Amniotic epithelial cell (primary cell): ENCODE measurements around the gene TMEM120B.

Experiments
- DNase-seq: peaks from one replicate; pipeline ENCODE4 v3.0.0-alpha.2; 2010; ENCODE audit warnings: low read depth

Gene TMEM120B

GRCh38 chr12:121804417-121805111 lies 92.0 kb downstream of the TMEM120B start:
- DNase-seq = no peak

DNA sequence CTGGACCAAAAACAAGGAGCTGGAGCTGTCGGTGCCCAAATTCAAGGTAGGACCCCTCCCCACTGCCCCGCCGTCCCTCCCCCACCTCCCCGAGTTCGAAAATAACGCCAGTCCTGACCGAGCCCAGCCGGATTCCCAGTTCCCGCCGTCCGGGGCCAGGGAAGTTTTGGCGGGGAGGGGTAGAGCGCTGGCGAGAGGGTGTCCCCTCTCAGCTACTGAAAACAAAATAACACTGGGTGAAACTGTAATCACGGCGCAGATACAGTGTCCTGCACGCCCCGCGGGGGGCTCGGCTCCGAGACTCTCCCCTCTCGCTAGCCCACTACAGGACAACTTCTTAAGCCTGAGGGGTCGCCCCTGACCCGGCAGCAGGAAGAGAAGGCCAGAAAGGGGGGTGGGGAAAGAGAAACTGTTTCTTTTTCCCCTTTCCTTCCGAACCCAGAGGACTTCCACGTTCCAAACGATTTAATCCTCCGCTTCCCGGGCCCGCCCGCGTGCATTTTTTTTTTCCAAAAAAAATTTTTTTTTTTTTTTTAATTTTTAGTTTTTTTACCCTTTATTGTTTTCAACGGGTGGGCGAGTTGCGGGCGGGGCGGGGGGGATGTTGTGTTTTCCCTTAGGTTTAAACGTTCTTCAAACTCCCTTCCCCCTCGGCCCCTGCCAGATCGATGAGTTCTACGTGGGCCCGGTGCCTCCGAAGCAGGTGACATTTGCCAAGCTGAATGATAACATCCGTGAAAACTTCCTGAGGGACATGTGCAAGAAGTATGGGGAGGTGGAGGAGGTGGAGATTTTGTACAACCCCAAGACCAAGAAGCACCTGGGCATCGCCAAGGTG lies 92.8 kb downstream of the TMEM120B start:
- peak; percentile 30 for DNase-seq

GRCh38 chr12:121806009-121806545 lies 93.5 kb downstream of the TMEM120B start:
- no peak for DNase-seq

DNA sequence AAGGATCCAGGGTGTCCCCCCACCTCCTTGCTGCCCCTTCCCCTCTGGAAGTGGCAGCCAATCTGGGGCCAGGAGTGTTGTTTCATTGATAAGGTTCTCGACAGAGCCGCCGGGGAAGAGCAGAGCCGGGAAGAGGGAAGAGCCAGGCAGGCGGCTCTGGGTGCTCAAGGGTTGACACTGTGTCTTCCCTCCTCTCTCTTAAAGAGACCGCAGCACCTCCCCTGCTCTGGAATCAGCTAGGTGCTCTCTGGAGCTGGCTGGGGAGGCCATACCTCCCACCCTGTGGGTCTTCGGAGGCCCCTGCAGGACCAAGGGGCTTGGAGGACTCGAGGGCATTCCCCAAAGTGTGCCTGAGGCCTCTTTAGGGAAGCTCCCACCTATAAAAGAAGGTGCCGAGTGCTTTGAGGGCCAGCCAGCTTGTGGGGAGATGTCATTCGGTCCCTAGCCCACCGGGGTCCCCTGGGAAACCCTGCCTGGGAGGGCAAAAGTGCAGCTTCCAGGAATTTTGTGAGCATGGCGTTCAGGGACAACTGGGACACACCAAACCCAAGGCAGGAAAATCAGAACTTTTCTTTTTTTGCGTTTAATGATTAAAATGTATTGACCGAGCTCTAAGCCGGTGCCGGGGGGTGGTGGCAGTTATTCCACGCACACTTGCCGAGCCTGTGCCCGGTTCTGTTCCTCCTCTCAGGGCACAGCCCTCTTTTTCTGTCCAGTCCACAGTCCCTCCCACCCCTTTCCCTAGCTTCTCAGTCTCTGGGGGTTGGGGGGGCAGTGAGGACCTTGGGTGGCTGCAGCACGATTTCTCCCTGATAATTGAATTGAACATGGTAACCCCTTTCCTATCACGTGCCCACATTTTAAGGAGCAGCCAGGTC lies 94.2 kb downstream of the TMEM120B start:
- DNase-seq = no peak

DNA sequence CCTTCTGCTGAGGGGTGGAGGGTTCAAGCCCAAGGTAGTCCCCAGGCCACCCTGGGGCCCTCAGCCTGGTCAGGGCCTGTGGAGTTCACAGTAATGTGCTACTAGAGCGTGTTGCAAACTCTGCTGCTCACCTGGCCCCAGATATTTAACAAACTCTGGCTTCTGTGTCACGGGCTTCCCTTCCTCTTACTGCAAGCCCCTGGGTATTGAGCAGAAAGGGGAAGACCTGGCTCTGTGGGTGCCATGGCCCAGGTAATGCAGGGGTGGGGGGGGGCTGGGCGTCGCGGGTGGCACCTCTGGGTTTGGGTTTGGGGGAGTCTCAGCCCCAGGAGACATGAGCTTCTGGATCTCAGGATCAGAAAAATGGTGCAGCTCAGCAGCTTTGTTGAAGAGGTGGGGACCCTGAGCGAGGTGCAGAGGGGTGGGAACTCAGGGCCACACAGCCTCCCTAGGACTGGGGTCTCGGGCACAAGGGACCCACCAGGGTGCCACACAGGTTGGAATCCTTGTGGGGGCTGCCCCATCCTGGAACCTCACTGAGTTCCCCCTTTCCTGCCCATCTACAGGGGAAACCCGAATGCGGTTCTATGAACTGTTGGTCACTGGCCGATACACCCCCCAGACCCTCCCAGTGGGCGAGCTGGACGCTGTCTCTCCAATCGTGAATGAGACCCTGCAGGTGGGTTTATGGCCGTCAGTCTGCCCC lies 95.2 kb downstream of the TMEM120B start:
- DNase-seq = no peak

DNA sequence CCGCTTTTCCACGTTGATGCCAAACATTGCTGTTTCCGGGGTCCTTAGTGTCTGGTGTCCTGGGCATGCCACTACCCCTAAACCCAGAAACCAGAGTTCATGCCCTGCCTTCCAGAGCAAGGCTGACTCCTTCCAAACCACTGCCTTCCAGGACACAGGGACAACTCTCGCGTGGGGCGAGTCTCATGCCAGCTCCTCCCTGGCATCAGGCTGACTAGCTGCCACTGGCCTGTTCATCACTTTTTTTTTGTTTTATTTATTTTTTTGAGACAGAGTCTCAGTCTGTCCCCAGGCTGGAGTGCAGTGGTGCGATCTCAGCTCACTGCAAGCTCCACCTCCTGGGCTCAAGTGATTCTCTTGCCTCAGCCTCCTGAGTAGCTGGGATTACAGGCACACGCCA lies 96.1 kb downstream of the TMEM120B start:
- DNase-seq = no peak

DNA sequence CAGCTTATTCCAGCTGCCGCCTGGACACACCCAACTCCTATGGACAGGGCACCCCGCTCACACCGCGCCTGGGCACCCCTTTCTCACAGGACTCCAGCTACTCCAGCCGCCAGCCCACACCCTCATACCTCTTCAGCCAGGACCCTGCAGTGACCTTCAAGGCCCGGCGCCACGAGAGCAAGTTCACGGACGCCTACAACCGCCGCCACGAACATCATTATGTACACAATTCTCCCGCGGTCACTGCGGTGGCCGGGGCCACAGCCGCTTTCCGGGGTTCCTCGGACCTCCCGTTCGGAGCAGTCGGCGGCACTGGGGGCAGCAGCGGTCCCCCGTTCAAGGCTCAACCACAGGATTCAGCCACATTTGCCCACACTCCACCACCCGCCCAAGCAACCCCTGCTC lies 97.2 kb downstream of the TMEM120B start:
- no peak for DNase-seq

DNA sequence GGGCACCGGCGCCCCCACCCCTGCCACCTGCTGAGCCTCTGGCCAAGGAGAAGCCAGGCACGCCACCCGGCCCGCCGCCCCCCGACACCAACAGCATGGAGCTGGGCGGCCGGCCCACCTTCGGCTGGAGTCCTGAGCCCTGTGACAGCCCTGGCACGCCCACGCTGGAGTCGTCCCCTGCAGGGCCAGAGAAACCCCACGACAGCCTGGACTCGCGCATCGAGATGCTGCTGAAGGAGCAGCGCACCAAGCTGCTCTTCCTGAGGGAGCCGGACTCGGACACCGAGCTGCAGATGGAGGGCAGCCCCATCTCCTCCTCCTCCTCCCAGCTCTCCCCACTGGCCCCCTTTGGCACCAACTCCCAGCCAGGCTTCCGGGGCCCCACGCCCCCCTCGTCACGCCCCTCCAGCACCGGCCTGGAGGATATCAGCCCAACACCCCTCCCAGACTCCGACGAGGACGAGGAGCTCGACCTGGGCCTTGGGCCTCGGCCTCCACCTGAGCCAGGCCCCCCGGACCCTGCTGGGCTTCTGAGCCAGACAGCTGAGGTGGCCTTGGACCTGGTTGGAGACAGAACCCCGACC lies 97.8 kb downstream of the TMEM120B start:
- DNase-seq = no peak

GRCh38 chr12:121810833-121811433 lies 98.4 kb downstream of the TMEM120B start:
- DNase-seq = no peak

GRCh38 chr12:121811434-121812319 lies 99.1 kb downstream of the TMEM120B start:
- peak; percentile 46 for DNase-seq

- DNase-seq = peak; percentile 65
Measured at GRCh38 chr12:121812320-121812871, 99.8 kb downstream of the TMEM120B start.

DNA sequence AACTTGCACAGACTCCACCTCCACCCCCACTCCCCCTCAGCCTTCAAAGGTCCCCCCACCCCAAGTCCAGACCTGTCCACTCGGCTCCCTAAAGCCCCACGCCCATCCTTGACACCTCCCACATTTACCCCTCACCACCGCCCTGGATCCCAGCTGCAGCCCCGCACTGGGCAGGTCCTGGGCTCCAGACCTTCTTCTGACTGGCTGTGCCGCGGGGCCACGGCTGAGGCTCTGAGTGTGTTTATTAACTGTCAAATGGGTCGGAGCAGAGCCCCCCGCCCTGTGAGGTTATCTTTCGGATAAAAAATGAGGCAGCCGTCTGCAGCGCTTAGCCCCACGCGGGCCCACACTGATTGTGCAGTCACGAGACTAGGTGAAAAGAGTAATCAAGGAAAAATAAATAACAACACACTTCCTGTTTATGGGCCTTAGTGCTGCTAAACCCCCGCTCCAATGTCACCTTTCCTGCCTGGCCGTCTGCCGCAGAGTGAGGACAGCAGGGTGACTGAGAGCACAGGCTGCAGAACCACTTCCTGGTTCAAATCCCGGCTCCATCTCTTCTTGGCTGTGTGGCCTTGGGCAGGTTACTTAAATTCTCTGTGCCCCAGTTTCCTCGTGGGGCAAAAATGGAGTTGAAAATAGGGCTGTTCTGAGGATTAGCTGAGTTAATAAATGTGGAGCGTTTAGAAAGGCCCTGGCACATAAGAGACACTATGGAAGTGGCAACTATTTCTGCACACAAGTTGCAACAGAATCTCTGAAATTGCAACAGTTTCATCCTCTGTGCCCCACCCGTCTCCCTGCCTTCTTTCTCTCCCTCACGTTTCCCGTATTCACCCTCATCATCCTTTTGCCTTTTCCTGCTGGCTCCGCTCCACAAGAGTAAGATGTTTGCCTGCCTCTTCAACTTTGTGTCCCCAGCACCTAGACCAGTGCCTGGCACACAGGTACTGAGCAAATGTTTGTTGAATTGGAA lies 100.7 kb downstream of the TMEM120B start:
- DNase-seq = peak; percentile 47

DNA sequence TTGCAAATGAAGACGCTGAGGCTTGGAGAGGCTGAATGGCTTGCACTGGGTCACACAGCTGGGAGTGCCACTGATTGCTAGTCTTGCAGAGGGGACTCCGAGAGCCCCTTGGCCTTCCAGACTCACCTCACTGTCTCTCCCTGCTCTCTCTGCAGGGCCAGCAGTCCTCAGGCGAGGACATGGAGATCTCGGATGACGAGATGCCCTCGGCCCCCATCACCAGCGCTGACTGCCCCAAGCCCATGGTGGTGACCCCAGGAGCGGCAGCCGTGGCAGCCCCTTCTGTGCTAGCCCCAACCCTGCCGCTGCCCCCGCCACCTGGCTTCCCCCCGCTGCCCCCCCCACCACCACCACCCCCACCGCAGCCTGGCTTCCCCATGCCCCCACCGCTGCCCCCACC lies 101.4 kb downstream of the TMEM120B start:
- DNase-seq = no peak

GRCh38 chr12:121814429-121815119 lies 102.0 kb downstream of the TMEM120B start:
- DNase-seq = no peak

DNA sequence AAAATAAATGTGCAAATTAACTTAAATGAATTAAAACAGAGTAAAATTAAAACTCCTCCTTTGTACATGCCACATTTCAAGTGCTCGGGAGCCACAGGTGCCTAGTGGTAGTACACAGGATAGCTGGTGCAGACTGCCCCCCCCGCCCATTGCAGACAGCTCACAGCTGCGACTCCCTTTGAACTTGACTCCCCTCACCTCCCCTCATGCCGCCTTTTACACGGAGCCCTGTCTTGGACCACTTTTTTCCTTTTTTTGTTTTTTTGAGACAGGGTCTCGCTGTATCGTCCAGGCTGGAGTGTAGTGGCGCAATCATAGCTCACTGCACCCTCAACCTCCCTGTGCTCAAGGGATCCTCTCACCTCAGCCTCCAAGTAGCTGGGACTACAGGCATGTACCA lies 102.7 kb downstream of the TMEM120B start:
- DNase-seq = no peak

- no peak for DNase-seq
Measured at GRCh38 chr12:121816925-121817647, 104.5 kb downstream of the TMEM120B start.

DNA sequence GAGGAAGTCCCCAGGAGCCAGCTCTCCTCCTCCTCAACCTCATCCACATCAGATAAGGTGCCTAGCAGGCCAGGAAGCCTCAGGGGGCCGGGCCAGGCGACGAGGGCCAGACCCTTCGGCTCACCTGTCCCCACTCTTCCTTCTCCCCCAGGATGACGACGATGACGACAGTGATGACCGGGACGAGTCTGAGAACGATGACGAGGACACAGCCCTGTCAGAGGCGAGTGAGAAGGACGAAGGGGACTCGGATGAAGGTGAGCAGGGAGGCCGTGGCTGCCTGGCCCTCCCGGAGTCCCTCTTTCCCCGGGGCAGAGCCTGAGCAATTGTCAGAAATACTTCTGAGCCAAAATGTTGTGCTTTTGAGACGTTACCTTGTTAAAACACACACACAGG lies 105.1 kb downstream of the TMEM120B start:
- DNase-seq = no peak
